Daoy (cell line): ENCODE data around the gene HCST. TPM values are rescaled to one million over a fixed set of nuclear protein-coding genes. Genes with fewer than 3 reads are reported as not detected.

Experiments used
- DNase-seq: peaks from one replicate; pipeline ENCODE4 v3.0.0-alpha.2; 2015; ENCODE audit warnings: low read depth
- total RNA-seq: library from RNA; depleted of rRNA; stranded (reverse); fragments of >200 nt; shearing (Covaris generic); gene quantifications from 2 replicates; pipeline ENCODE4 v1.2.3, GENCODE V29; 2014; rRNA removed

The HCST gene
- total RNA-seq, 1 experiment from 2014 or later, result not detected

- DNase-seq, result no peak
Measured at GRCh38 chr19:35937345-35938281, 35.3 kb downstream of the HCST start.

GRCh38 chr19:35938282-35939224 is 36.2 kb downstream of the HCST start:
- no peak for DNase-seq

GRCh38 chr19:35939307-35940077 is 37.2 kb downstream of the HCST start:
- DNase-seq, result no peak

- no peak for DNase-seq
Measured at GRCh38 chr19:35940078-35940775, 37.9 kb downstream of the HCST start.

GRCh38 chr19:35940839-35941238 is 38.5 kb downstream of the HCST start:
- DNase-seq, result no peak

GRCh38 chr19:35942235-35942634 is 39.9 kb downstream of the HCST start:
- no peak for DNase-seq

GRCh38 chr19:35943321-35944301 is 41.3 kb downstream of the HCST start:
- DNase-seq, result no peak

- no peak for DNase-seq
Measured at GRCh38 chr19:35944556-35944955, 42.2 kb downstream of the HCST start.

- no peak for DNase-seq
Measured at GRCh38 chr19:35945121-35945790, 42.9 kb downstream of the HCST start.

- DNase-seq, result no peak
Measured at GRCh38 chr19:35946203-35946602, 43.9 kb downstream of the HCST start.

GRCh38 chr19:35949131-35949530 is 46.8 kb downstream of the HCST start:
- no peak for DNase-seq

Other genes with a start within 250 kb of the HCST start
- not detected in 2 replicates for gene UPK1A, start 236.0 kb upstream of the HCST start, total RNA-seq
- gene ZBTB32, start 198.0 kb upstream of the HCST start, total RNA-seq, result 0.06 TPM in 1 of 2 replicates, not detected in the other
- gene KMT2B, start 184.5 kb upstream of the HCST start, total RNA-seq, result 6.3 and 18.6 TPM in 2 replicates
- 2.8 and 3.9 TPM in 2 replicates for gene IGFLR1, start 160.1 kb upstream of the HCST start, total RNA-seq
- gene U2AF1L4, start 157.1 kb upstream of the HCST start, total RNA-seq, result 9.6 and 16.7 TPM in 2 replicates
- 52.4 and 63.9 TPM in 2 replicates for gene PSENEN, start 156.9 kb upstream of the HCST start, total RNA-seq
- 13.3 and 13.8 TPM in 2 replicates for gene LIN37, start 154.0 kb upstream of the HCST start, total RNA-seq
- 0.06 TPM in 1 of 2 replicates, not detected in the other for gene HSPB6, start 145.5 kb upstream of the HCST start, total RNA-seq
- gene PROSER3, start 144.4 kb upstream of the HCST start, total RNA-seq, result 1.6 and 3.2 TPM in 2 replicates
- 7.0 and 9.0 TPM in 2 replicates for gene ARHGAP33, start 127.0 kb upstream of the HCST start, total RNA-seq
- not detected in 2 replicates for gene PRODH2, start 89.7 kb upstream of the HCST start, total RNA-seq
- gene NPHS1, start 50.0 kb upstream of the HCST start, total RNA-seq, result not detected in 2 replicates
- gene KIRREL2, start 45.6 kb upstream of the HCST start, total RNA-seq, result 0.34 and 0.60 TPM in 2 replicates
- 2.5 and 6.5 TPM in 2 replicates for gene APLP1, start 34.0 kb upstream of the HCST start, total RNA-seq
- 8.5 and 33.9 TPM in 2 replicates for gene NFKBID, start 2.0 kb upstream of the HCST start, total RNA-seq
- not detected in 2 replicates for gene TYROBP, start 5.8 kb downstream of the HCST start, total RNA-seq
- 1.2 and 1.4 TPM in 2 replicates for gene LRFN3, start 33.8 kb downstream of the HCST start, total RNA-seq
- 44.7 and 49.8 TPM in 2 replicates for gene SDHAF1, start 92.7 kb downstream of the HCST start, total RNA-seq
- not detected in 2 replicates for gene SYNE4, start 106.3 kb downstream of the HCST start, total RNA-seq
- gene ALKBH6, start 111.7 kb downstream of the HCST start, total RNA-seq, result 15.4 and 32.2 TPM in 2 replicates
- gene CLIP3, start 130.3 kb downstream of the HCST start, total RNA-seq, result 0.69 and 1.0 TPM in 2 replicates
- 0.54 and 0.86 TPM in 2 replicates for gene THAP8, start 151.8 kb downstream of the HCST start, total RNA-seq
- 14.6 and 19.8 TPM in 2 replicates for gene WDR62, start 152.4 kb downstream of the HCST start, total RNA-seq
- not detected in 2 replicates for gene OVOL3, start 208.6 kb downstream of the HCST start, total RNA-seq
- gene POLR2I, start 212.3 kb downstream of the HCST start, total RNA-seq, result 68.9 and 105 TPM in 2 replicates
- 354 and 373 TPM in 2 replicates for gene TBCB, start 212.9 kb downstream of the HCST start, total RNA-seq
- gene CAPNS1, start 237.5 kb downstream of the HCST start, total RNA-seq, result 122 and 257 TPM in 2 replicates
- not detected in 2 replicates for gene COX7A1, start 249.9 kb downstream of the HCST start, total RNA-seq